ENCODE data around the gene C4BPB.

C4BPB gene

GRCh38 chr1:207112616-207113296, 24.1 kb downstream of the C4BPB start:
- TF ChIP-seq CTCF (IDR thresholded peaks at IDR 0.05; ENCODE audit: low read depth, low read length, missing control alignments) = no peak
- no peak for DNase-seq (ENCODE audit: low read depth)

GRCh38 chr1:207115269-207115668, 26.6 kb downstream of the C4BPB start:
- no peak for DNase-seq (ENCODE audit: low read depth)
- TF ChIP-seq CTCF (IDR thresholded peaks at IDR 0.05; ENCODE audit: low read depth, low read length, missing control alignments) = no peak
- H3K4me3 ChIP-seq (ENCODE audit: low read depth, low read length) = no peak overlapping the region

More at GRCh38 chr1:207112616-207113296, 24.1 kb downstream of the C4BPB start:
- no peak overlapping the region for H3K4me3 ChIP-seq (ENCODE audit: low read depth, low read length)

GRCh38 chr1:207124389-207124788, 35.7 kb downstream of the C4BPB start:
- no peak overlapping the region for H3K4me3 ChIP-seq (ENCODE audit: low read depth, low read length)
- no peak for TF ChIP-seq CTCF (IDR thresholded peaks at IDR 0.05; ENCODE audit: low read depth, low read length, missing control alignments)
- DNase-seq (ENCODE audit: low read depth) = no peak

GRCh38 chr1:207128336-207128921, 39.8 kb downstream of the C4BPB start:
- TF ChIP-seq CTCF (IDR thresholded peaks at IDR 0.05; ENCODE audit: low read depth, low read length, missing control alignments) = no peak
- no peak overlapping the region for H3K4me3 ChIP-seq (ENCODE audit: low read depth, low read length)
- DNase-seq (ENCODE audit: low read depth) = no peak

- TF ChIP-seq CTCF (IDR thresholded peaks at IDR 0.05; ENCODE audit: low read depth, low read length, missing control alignments) = no peak
- H3K4me3 ChIP-seq (ENCODE audit: low read depth, low read length) = no peak overlapping the region
- no peak for DNase-seq (ENCODE audit: low read depth)
Measured at GRCh38 chr1:207129053-207129452, 40.4 kb downstream of the C4BPB start.

GRCh38 chr1:207130252-207131036, 41.8 kb downstream of the C4BPB start:
- no peak for TF ChIP-seq CTCF (IDR thresholded peaks at IDR 0.05; ENCODE audit: low read depth, low read length, missing control alignments)
- no peak for DNase-seq (ENCODE audit: low read depth)
- no peak overlapping the region for H3K4me3 ChIP-seq (ENCODE audit: low read depth, low read length)
